Jurkat, Clone E6-1 (cell line): ENCODE measurements around the gene PPFIBP1.
A peak's percentile ranks its signal among the peaks of the same experiment; 100 is the strongest.

Experiments
- DNase-seq: peaks from one replicate; pipeline ENCODE4 v3.0.0-alpha.2; 2011; ENCODE audit warnings: low read depth, low spot score
- H3K4me3 ChIP-seq: 2 replicates; pipeline ENCODE4 v1.5.1; 2011; ENCODE audit warnings: mild to moderate bottlenecking, low read length, control low read depth, moderate library complexity

The PPFIBP1 gene

GRCh38 chr12:27680619-27681018 lies 156.6 kb downstream of the PPFIBP1 start:
- DNase-seq = no peak
- no peak overlapping the region for H3K4me3 ChIP-seq

DNA sequence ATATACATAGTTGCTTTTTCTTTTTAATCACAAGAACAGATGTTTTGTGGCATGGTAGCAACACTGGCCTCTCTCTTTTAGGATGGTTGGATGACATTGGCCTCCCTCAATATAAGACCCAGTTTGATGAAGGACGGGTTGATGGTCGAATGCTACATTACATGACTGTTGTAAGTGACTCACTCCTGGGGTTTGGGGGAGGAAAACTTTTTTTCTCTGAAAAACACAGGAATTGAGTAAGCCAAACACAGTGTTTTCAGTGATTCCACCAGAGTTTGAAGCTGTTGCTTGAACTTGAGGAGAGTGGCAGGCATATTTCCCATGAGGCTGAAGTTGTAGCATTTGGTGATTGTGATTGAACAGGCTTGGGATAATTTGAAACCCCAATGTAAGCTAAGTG lies 158.5 kb downstream of the PPFIBP1 start:
- DNase-seq = no peak

DNA sequence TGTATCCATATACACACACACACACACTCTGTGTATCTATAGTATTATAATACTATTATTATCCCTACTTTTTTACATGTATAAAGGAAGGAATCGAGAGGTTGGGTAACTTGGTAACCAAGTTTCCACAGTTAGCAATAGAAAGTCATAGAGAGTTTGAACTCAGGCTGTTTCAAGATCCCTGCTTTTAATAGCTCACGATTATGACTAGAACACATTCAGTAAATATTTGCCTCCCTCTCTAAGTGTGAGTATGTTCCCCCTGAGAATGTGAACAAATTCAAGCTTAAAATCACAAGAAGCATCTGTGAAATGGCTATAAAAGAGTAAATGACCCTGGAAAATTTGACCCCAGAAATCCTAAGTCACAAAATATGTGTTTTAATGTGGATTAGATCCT lies 161.3 kb downstream of the PPFIBP1 start:
- H3K4me3 ChIP-seq = no peak overlapping the region
- DNase-seq = no peak

More for the DNA sequence above, 158.5 kb downstream of the PPFIBP1 start:
- H3K4me3 ChIP-seq = no peak overlapping the region

DNA sequence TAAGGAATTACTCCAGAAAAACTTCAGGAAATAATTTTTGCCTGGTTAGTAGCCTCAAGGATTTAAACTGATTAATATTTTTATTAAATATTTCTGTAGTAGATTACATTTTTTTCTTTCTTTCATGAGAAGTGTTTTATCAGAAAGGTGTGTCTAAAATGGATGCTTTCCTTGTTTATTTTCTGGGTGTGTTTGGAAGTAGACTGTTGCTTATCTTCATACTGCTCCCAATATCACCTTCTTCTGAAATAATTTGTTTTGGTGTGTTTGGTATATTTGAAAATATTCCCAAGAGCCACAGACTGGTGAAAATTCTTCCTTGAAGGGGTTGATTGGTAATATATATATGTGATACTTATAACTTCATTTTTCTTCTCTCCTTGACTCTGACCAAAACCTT lies 162.1 kb downstream of the PPFIBP1 start:
- no peak for DNase-seq

DNA sequence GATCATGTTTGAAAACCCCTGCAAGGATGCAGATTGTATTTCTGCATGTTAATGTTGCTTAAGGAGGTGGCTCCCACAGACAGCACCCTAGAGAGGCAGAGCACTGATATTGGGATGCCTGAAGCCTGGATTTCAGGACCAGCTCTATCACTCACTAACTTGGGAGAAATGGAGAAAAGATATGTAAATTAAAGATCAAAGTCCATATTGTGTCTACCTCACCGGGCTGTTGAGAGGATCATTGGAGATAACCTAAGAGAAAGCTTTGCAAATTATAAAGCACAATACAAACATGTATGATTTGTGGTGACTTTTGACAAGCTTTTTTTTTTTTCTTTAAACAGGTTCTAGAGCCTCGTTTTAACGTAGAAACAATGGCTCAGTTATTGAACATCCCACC lies 164.7 kb downstream of the PPFIBP1 start:
- DNase-seq = no peak
- H3K4me3 ChIP-seq = no peak overlapping the region

More for the DNA sequence above, 162.1 kb downstream of the PPFIBP1 start:
- H3K4me3 ChIP-seq = no peak overlapping the region

DNA sequence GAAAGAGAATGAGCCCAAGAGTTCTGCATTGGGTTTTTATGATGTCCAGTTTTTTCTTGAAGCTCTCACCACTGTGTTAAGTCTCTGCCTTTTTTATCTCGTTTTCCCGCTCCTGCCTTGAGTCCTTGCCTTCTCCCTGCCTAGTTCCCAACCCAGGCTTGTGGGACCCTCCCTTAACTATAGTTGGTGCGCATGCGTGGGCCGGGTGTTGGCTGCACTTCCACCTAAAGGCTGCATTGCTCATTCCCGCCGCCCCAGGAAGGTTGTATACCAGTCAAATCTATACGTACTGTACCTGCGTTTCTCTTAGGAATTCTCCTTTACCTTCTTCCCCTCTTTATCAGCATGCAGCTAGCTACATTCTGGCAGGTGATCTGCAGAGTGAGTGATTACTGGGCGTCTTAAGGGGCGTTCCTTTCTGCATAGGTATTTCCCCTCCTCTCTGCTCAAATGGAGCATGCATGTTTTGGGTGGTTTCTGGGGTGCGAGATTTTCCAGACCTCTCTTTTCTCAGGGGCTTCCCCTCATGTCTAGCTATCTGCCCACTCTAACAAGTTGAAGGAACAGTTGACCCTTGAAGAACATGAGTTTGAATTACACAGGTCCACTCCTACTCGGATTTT lies 165.7 kb downstream of the PPFIBP1 start:
- no peak for DNase-seq
- H3K4me3 ChIP-seq = no peak overlapping the region

DNA sequence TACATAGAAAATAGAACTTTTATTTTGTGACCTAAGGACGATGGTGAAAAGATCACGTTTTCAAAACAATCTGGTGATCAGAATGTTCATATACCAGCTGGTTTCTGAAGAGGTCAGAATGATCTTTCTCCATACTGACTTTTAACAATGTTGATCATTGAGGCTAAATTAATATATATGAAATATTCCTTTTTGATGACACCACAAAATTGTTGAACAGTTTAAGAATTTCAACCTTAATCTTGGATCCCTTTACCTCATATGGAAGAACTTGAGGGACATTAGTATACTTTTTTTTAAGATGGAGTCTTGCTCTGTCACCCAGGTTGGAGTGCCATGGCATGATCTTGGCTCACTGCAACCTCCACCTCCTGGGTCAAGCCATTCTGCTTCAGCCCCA lies 169.4 kb downstream of the PPFIBP1 start:
- H3K4me3 ChIP-seq = no peak overlapping the region
- DNase-seq = no peak

GRCh38 chr12:27695556-27696292 lies 171.7 kb downstream of the PPFIBP1 start:
- DNase-seq = no peak
- no peak overlapping the region for H3K4me3 ChIP-seq

DNA sequence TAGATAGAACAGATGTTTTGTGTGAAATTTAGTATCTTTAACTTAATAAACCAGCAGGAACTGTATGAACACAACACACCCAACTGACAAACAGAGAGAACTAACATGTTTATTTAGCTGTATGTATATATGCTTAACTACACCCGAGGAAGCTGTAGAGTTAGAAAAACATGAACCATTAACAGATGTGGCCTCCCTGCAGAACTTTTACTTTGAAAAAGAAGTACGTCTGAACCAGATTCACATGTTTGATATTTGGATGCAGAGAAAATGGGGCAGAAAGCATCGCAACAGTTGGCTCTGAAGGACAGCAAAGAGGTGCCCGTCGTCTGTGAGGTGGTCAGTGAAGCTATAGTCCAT lies 172.3 kb downstream of the PPFIBP1 start, which contains the start of gene REP15:
Gene REP15, plus strand, starts transcription at position 155 of the 360 bp plus-strand sequence. Its CDS starts 116 bp downstream, at position 271.
- DNase-seq = no peak
- no peak within 1 kb of the TSS for H3K4me3 ChIP-seq

- no peak overlapping the region for H3K4me3 ChIP-seq
- no peak for DNase-seq
Observed at GRCh38 chr12:27696864-27697564, 173.0 kb downstream of the PPFIBP1 start.

DNA sequence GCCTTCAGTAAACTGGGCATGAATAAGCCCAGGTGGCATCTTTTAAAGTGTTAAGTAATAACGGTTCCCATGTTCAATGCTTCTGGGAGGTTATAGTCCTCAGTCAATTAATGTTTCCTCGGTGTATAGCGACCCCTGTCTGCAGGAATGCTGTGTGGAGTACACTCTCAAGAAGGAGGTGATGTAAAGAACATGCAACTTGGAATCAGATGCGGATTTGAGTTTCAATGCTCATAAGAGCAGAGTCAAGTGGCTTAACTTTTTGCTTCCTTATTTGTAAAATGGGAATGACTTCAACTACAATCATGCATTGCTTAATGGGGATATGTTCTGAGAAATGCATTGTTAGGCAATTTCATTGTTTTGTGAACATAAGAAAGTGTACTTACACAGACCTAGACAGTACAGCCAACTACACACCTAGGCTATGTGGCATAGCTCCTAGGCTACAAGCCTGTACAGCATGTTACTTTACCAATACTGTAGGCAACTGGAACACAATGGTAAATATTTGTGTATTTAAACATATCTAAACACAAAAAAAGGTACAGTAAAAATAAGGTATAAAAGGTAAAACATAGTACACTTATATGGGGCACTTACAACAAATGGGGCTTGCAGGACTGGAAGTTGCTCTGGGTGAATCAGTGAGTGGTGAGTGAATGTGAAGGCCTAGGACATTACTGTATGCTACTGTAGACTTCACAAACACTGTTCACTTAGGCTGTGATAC lies 179.9 kb downstream of the PPFIBP1 start:
- H3K4me3 ChIP-seq = no peak overlapping the region
- peak; percentile 69 for DNase-seq

DNA sequence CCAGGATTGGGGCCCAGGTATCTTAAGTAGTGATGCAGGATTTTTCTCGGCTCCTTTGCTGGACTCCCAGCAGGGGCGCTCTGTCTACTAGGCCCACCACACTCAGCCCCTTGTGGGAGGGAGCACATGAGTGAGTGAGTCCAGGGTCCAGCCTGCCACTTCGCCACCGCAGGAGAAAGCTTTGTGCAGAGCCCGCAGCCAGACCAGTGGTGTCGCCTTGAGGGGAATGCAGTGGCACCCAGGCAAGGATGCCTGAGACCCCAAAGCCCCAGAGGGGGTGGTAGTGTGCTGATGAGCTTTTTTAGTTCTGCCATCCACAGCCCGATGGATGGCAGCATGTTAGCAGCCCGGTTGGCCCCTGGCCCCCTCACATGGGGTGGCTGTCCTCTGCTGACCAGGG lies 181.3 kb downstream of the PPFIBP1 start:
- DNase-seq = no peak
- H3K4me3 ChIP-seq = no peak overlapping the region

- H3K4me3 ChIP-seq = no peak overlapping the region
- no peak for DNase-seq
Observed at GRCh38 chr12:27707216-27707615, 183.2 kb downstream of the PPFIBP1 start.

- H3K4me3 ChIP-seq = no peak overlapping the region
- DNase-seq = no peak
Observed at GRCh38 chr12:27709212-27709931, 185.4 kb downstream of the PPFIBP1 start.

GRCh38 chr12:27709932-27710591 lies 186.1 kb downstream of the PPFIBP1 start:
- H3K4me3 ChIP-seq = peak overlapping the region; percentile 99
- DNase-seq = peak; percentile 10

DNA sequence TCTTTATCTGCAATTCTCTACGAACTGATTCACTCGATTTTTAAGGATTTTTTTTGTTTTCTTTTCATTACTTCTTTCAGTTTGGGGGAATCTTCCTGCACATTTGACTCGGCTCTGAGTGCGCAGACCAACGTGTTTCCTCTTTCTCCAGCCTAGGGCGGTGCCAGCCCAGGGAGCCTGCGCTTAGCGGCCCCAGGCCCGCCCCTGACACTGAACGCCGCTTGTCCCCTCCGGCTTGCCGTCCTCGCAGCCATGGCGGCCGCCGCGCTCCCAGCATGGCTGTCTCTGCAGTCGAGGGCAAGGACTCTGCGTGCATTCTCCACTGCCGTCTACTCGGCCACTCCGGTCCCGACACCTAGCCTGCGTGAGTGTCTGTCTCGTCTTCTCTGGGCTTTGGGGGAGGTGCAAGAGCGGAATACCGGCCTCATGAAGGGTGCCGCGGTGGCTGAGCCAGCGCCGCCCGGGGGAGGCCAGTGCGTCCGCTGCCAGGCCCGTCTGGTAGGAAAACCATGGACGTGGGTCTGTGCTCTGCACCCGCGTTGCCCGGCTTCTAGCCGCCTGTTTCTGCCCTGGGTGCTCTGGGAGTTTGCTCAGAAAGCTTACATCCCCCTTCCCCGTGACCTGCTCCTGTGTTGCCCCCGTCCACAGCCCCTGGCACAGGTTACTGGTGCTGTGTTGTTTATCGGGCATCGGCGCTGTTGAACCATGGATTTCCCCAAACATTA lies 186.7 kb downstream of the PPFIBP1 start, which contains the start of gene MRPS35:
Gene MRPS35, plus strand, starts transcription at position 241 of the 725 bp plus-strand sequence. Its CDS starts 12 bp downstream, at position 253.
- H3K4me3 ChIP-seq = peak within 1 kb of the TSS; percentile 99
- DNase-seq = peak; percentile 84

DNA sequence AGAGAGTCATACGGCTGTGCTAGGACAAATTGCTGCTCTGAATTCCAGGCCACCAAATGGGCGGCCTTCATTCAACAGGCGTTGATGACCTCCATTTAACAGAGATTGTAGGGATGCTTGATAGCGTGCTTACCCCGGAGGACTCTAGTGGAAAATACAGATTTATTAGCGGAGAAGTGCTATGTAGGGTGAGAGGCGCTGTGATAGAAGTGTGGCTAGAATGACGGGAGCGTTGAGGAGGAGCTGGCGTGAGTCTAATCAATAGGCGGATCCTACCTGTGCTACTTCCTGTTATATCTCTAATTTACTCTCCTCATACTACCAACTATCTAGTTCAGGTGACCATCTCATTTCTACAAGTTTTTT lies 187.3 kb downstream of the PPFIBP1 start:
- peak; percentile 12 for DNase-seq
- peak overlapping the region; percentile 99 for H3K4me3 ChIP-seq

GRCh38 chr12:27711967-27712366 lies 188.0 kb downstream of the PPFIBP1 start:
- no peak for DNase-seq
- H3K4me3 ChIP-seq = peak overlapping the region; percentile 99
